Measurements from ENCODE around the gene OSBPL2.

Gene OSBPL2

DNA sequence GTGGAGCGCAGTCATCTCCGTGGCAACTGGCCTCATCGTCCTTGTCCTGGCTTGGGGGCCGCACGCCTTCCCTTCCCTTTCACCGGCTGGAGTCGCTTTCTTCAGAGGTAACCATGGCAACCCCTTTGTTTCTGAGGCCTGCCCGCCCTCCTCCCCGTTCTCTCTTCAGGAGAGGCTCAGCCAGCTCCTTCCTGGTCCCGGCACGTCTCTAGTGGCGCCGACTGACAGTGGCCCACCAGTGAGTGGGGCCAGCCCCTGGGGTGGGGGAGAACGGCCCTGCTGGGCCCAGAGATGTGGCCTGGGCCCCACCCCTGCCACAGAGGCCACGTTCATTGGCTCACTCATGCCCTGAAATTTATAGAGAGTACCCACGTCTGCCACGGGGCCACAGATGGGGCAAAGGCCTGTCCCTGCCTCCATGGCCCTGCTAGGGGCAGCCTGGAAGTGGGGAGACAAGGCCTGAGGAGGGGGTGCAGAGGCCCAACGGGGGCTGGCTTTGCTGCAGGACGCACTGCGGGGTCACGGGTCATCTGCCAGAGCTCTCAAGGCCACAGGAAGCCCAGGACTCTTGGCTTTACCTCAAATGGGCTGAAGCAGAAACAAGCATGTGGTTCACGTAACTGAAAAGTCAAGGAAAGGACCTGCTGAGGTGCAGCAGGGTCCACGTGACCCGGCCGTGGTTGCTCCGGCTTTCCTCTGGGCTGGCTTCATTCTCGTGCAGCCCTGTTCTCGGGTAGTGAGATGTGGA is 1.4 kb upstream of the OSBPL2 start:
- no peak for DNase-seq

DNA sequence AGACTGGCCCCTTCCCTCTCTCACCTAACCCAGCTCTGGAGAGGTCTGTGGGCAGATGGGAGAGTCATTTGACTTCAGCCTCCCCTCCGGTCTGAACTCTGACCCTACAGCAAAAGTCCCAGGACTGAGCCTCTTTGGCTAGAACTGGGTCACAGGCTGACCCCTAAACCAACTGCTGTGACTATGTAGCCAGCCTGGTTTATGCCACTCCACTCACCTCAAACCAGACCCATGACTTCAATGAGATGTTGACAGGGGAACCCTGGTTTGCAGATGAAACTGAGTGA is 864 bp upstream of the OSBPL2 start:
- no peak for DNase-seq

DNA sequence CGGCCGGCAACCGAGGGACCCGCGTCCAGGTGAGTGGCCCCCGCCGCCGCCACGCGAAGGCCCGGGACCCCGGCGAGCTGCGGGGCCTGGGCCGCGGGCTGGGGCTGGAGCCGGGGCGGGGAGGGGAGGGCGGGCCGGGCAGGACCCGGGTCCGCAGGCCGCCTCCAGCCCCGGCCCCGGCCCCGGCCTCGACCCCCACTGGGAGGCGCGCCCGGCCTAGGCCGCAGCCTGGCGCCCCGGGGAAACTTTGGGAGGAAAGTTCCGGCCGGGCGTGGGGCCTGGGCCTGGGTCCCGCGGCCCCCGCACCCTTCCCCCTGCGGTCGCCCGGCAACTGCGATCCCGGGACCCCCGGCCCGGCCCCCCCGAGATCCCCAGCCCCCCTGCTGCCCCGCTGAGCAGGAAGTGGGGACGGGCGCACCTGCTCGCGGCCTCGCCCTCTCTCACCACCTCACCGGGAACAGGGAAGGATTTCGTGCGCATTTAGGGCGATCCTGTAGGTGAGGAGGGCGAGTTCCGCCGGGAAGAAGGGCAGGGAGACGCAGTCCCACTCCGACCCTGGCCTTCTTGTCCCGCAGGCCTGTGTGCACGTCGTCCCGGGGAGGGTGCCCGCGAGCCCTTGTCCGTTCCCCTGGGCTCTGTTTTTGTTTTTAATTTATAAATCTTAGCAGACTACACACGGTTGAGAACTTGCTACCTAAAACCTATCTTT is 402 bp downstream of the OSBPL2 start:
- DNase-seq: peak; percentile 27

DNA sequence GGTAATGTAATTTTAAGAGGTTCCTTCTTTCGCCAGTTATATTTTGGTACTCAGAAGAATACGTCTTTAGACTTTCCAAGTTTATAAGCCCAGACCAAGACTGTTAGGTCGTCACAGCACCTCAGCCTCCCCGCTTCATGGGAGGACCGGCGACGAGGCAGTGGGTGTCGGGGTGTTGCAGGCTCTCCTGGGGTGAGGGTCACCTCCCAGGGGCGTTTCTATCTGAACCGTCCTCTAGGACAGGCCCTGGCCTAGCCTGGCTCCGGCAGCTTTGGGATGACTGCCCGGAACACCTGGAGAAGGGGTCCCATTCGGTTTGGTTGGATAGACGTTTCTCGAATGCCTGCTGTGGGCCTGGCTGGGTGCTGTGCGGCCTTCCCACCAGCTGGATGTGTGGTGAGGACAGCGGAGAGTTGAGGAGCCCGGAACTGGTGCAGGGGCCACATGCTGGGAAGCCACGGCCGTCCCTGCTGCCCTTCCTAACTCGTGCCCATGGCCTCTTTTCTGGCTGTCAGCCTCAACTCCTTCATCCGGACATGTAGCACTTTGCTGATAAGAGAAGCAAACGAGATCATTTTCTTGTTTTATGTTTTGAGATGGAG is 1.1 kb downstream of the OSBPL2 start:
- no peak for DNase-seq

DNA sequence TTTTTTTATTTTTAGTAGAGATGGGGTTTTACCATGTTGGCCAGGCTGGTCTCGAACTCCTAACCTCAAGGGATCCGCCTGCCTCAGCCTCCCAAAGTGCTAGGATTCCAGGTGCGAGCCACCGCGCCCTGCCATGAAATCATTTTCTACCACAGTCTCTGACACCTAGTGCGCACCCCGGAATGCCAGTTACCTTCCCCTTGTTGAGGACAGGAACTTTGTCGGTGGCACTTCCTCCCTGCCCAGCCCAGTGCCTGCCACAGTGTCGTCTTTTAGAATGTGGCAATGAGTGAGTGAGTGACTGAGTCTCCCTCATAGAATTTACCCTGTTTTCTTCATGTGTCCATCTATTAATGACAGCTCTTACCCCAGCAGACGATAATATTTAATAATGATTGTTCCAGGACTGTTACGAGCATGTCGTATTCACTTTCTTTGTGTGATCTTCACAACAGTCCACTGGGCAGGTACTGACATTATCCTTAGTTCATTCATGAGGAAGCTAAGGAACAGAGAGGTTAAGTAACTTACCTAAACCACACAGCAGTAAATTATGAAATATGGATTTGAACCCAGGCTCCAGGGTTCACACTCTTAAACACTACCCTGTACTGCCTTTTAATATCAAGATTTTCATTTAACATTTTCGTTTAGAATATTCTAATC is 1.8 kb downstream of the OSBPL2 start:
- no peak for DNase-seq

DNA sequence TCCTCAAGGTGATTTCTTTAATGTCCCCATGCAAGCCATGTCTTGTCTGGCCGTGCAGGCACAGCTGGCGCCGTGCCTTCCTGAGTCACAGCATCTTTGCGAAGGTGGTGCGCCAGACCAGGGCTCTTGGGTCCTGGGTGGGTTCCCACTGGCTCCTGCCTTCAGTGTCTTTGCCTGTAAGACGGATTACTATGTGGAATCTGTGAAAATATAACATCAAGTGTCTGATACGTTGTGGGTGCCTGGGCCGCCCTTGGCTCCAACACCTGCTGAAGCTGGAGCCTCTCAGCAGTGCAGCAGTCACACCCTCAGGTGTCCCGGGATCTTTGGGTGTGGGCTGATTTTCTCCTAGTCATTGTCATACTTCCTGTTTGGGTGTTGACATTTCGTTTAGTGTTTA is 3.2 kb downstream of the OSBPL2 start:
- no peak for DNase-seq

DNA sequence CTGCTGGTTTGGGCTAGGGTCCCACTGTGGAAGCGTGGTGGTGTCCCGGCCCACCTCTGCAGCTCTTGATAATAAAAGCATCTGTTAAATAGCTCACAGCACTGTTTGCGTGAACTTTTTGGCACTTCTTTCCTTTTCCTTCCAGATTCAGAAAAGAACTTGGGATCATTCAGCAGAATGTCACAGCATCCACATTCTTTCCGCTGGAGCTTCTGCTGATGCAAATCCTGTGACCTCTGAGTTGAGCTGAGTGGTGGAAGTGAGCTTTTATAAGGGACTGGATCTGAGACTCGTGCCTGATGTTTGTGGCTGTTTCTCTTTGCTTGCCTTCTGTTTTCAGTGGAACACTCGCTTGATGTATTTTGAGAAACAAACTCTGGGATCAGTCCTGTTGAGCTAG is 3.9 kb downstream of the OSBPL2 start:
- DNase-seq: no peak

DNA sequence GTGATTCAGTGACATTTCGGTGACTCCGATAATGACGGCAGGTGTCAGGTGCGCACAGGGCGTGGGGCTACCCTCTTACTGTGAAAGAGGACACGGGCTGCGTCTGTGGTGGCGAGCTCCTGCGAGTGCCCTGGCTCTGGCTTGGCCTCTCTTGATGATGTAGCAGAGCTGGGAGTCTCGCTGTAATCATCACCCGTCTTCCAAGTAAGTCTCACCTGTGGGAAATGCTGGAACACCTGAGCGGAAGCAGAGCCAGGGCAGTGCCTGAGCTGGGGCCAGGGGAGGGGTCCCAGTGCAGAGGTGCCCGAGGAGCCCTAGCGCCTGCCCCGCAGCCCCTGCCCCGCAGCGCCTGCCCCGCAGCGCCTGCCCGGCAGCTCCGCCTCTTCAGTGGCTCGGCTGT is 4.8 kb downstream of the OSBPL2 start:
- no peak for DNase-seq

DNA sequence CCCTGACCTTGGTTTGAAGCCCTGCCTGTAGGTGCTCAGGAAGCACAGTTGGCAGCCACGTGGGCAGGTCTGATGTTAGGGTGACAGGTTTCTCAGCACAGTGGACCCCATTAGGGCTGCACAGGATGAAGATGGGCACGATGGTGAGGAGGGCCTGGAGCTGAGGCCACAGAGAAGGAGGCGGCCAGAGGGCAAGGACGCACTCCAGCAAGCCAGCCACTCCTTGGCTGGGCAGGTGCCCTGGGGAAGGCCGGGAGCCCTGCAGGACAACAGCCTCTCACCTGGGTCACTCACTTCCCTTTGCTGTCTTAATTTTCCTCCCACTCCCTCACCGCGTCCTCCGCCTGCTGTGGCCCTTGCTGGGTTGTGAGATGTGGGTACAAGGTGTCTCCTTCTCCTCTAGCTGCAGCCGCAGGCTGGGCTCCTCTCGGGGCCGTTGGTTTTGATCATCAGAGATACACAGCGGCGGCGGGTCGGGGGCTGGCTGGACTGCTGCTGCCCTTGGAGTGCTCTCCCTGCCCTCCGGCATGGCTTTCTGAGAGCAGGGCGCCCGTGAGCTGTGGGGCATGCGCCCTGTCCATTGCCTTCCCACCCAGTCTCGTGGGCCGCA is 5.7 kb downstream of the OSBPL2 start:
- DNase-seq: no peak

DNA sequence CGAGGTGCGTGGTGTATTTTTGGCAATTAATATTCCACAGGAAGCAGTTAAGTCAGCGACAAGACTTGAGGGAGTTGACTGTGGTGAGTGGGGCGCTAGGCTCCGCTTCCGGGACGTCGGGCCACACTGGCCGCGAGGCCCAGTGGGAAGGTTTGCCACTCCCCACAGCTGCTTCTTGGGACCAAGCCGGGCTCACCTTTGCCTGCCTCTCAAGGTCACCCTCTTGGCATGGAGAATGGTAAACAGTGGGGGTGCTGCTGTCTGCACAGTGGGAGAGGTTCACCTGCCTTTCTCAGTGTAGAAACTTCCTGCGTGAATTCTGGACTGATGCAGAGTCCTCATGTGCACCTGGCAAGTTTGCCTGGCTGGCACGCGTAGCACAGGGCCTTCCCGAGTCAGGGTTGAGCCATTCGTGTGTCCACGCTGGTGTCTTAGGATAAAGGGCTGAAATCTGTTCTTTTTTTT is 6.4 kb downstream of the OSBPL2 start:
- no peak for DNase-seq

DNA sequence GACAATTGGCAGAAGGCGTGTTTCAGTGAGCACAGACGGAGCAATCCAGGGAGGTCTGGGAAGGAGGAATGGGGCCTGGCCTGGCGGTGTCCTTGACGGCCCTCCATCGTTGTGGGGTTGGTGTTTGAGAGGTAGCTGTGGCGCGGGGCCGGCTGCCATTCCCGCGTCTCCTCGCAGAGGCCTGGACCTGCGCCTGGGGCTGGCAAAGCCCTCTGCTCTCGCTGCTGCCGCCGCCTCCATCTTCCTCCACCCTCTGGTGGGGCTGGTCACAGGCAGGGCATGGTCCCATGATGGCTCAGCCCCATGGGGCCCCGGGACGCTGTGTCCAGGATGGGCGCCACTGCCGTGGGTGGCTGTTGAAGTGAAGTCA is 7.6 kb downstream of the OSBPL2 start:
- no peak for DNase-seq

DNA sequence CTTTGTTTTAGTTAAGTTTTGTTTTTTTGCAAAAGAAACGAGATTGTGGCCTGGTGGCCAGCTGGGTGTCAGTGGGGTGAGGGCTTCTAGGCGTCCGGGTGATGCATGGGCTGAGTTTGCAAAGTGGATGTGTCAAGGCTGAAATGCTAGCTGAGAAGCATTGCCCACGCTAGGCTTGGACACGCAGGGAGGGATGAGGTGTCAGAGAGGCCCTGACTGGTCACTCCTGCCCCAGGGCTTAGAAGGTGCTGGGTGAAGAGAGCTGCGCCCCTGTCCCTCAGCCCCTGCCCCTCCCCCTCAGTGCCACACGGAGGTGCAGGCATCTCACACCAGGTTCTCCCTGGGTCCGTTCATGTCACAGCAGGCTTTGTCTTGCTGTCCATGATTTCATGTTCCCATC is 8.1 kb downstream of the OSBPL2 start:
- no peak for DNase-seq

DNA sequence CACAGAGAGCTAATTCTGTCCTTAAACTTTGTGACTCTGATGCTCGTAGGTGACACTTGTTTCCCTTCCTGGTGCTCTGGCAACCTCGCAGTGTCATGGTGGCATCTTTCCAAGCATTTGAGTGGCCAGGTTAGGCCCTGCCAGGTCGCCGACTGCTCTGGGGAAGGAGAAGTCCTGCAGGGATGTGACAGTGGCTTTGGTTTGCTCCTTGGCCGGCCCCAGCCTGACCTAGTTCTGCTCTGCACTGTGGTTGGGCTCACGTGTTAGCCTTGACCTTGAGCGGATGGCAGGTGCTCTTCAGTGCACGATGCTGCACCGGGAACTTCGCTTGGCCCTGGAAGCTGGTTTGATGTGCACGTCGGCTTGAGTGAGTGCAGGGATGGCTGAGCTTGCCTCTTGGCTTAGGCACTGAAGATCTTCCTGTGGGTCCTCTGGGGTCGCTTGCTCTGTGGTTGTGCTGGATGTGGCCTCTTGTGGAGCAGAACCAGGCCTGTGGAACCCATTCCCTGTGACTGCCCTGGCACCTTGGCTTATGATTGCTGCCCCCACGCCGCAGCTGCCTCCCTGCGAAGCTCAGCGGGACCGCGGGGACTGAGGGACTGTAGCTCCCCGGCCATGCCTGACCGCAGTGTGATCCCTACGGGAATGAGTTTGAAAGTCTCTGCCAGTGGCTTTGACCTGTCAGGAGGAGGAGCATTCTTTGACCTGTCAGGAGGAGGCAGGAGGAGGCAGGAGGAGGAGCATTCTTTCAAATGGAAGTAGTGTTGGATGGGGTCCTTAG is 8.7 kb downstream of the OSBPL2 start:
- DNase-seq: no peak

DNA sequence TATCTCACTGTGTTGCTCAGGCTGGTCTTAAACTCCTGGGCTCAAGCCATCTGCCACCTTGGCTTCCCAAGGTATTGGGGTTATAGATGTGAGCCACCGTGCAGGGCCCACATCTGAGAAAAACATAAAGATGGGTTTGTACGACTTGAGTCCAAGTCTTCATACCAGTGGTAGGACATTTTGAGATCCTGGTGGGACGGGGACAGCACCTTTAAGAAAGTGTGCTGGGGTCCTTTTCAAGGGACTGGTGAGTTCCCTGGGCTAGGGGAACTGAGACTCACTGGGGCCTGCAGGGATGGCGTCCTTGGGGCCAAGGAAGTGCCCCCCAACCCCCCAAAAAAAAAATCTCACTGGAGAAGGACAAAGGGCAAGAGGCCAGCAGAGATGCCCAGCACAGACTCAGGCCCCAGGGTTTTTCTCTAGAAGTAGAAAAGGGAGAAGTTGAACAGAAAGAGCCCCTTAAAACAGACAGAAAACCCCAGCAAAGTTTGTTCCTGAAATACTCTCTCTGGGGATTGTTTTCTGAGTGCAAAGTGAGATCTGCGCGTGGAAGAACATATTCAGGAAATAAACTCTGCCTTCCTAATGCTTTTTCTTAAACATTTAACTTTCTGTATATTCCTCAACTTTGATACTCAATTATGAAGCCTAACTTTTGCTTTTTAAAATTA is 10.7 kb downstream of the OSBPL2 start:
- DNase-seq: no peak

DNA sequence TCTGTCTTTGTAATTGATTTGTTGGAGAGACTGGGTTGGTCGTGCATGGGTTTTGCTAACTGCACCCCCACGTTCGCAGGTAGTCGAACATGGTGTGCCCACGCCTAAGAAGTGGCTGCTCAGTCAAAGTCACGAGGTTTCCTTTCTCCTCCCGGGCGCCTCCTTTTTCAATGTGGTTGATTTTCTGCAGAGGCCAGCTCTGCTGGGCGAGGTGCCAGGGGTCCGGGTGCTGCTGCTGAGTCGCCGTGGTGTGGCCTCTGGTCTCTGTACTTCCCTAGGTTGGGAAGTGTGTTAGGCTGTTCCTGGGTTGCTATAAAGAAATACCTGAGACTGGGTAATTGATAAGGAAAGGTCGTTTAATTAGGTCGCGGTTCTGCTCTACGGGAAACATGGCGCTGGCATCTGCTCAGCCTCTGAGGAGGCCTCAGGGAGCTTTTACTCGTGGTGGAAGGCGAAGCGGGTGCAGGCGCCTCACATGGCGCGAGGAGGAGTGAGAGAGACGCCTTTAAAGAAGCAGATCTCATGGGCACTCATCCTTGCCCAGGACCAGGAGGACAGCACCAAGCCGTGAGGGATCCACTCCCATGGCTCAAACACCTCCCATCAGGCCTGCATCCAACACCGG is 14.1 kb downstream of the OSBPL2 start:
- DNase-seq: no peak

DNA sequence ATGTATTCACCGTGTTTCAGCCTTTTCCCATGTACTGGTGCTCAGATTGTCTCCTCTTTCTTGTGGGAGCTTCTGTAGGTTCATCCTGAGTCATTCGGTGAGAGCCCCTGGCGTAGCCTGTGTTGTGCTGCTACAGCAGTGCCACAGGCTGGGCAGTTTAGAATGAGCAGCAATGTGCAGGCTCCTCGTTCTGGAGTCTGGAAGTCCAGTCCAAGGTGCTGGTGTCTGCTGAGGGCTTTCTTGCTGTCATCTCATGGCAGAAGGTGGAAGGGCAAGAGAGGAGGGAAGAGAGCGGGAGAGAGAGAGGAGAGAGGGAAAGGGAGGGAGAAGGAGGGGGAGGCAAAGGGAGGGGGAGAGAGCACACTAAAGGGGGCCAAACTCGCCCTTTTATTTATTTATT is 15.1 kb downstream of the OSBPL2 start:
- DNase-seq: no peak

DNA sequence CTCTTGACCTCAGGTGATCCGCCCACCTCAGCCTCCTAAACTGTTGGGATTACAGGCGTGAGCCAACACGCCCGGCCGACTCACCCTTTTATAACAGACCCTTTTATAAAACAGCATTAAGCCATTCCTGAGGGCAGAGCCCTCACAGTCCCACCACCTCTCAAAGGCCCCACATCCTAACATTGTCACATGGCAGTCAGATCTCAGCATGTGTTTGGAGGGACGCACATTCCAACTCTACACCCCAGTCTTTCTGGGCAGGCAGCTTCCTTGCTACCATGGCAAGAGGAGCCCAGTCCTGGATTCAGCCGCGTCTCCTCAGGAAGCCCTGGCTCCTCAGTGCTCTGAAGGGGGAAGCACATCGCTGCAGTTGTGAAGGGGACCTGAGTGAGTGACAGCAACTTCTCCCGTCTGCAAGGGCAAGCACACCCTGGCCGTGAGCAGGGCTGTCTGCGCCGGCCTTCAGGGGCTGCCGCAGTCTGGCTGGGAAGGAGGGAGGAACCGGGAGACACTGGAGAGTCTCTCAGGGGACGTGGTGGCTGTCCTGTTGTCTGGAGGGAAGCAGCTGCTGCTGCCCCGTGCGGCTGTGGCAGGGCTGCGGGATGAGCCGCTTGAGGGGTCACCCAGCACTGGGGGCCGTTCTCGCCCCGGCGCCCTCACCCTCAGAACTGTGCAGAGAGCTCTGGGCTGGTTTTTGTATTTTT is 15.9 kb downstream of the OSBPL2 start:
- no peak for DNase-seq

DNA sequence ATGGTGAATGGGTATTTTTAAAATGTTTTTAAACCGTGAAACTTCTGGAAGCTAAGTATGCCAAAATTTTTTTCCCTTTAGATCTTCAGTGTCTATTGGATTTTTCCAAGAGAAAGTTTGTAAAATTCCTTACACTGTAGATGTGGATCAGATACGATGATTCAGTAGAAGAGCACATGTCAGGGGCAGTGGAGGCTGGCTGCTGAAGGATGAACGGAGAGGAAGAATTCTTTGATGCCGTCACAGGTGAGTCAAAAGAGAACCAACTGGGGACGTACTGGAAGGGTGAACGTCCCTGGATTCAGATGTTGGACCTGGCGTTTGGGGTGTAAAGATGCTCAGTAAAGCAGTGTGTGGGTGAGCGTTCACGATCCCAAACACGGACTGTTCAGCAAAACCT is 17.7 kb downstream of the OSBPL2 start:
- no peak for DNase-seq

DNA sequence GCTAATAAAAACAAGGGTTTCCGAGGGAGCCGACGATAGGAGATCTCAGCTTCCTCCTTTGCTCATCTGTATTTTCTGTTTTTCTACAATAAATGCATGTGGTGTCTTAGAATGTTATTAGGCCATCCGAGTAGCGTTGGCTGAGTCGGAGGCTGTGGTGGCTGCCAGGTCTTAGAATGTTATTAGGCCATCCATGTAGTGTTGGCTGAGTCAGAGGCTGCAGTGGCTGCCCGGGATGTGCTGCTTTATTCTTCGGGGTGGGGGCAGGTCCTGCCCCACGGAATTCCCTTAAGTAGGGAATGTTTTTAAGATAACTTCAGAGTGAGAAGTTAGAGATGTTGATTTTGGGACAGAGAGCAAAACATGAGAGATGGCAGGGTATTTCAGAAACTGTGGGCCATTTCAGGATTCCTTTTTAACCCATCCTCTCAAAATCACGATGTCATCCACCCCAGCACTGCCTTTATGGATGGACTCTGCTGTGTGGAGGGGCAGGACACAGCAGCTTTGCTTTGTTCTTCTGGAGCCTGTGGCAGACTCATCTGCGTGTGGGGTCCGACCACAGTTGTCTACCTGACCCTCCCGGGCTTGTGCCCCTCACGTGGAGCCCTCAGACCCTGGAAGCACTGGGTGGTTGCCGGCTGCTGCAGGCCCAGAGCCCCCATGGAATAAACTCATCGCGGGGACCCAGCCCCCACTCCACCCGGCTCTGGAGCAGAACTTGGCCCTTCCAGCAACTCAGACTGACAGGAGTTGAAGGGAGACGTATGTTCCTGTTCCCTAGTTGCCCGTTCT is 20.4 kb downstream of the OSBPL2 start:
- no peak for DNase-seq

DNA sequence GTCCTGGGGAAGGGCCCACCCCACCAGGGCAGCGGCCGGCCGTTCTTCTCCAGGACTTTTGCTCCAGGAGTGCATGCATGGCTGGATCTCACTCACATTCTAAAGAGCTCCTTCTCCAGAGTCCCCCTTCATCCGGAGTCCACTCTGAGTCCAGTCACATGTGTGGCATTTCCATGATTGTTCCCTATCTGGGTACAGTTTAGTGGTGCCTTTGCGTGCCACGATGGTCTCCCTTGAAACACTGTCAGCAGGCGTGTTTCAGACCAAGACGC is 20.9 kb downstream of the OSBPL2 start:
- DNase-seq: no peak

All from activated T-cell treated with anti-CD3 and anti-CD28 coated beads, Interleukin-2, amount 50 U/mL, for 1 hour (primary cell).